H1 (cell line): ENCODE measurements around the gene ERC1.

ENCODE experiments used
- CHD2 ChIP-seq: IDR thresholded peaks from 2 replicates; pipeline ENCODE4 v1.6.1; 2012; ENCODE audit warnings: low read length, improper control_type of control experiment
- EZH2 ChIP-seq: fragments of 200-600 bp; sonication (generic); IDR thresholded peaks from 2 replicates; pipeline ENCODE4 v1.7.1; 2012; ENCODE audit warnings: low read depth, mild to moderate bottlenecking, moderate library complexity, low read length, inconsistent platforms; ENCODE audit not compliant: severe bottlenecking
- MAFK ChIP-seq: IDR thresholded peaks from 2 replicates; pipeline ENCODE4 v1.6.1; 2012; ENCODE audit warnings: low read depth, mild to moderate bottlenecking, improper control_type of control experiment, low read length
- TF ChIP-seq, protein P1 (sequence below), 3 experiments: IDR thresholded peaks; 1 replicate in 2 of 3; 2 replicates in 1 of 3; pipeline versions ENCODE4 v1.5.1 to v1.6.1; 2011; ENCODE audit warnings: low read length in 3 of 3, mild to moderate bottlenecking in 3 of 3, inconsistent platforms in 2 of 3, low read depth in 1 of 3, moderate library complexity in 1 of 3; ENCODE audit not compliant: insufficient read depth in 1 of 3; ENCODE audit errors: control extremely low read depth in 1 of 3
- TF ChIP-seq, protein P2 (sequence below): IDR thresholded peaks from 2 replicates; pipeline ENCODE4 v1.6.1; 2011; ENCODE audit warnings: low read length, improper control_type of control experiment

DNA sequence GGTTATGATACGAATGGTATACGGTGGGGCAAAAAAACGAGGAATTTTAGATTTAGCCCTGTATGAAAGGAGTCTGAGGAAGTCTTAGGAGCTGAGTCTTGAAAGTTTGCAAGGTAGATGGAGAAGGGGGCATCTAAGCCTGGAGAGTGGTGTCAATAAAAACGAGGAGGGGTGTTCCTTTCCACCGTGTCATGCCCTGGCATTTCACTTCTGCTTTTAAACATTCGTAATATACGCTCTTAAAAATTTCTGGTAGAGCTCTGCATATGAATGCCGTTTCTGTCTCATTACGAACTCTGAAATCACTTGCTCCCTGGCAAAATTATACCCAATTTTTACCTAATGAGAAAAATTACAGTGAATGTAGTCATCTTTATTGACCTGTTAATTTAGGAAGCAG lies 170.2 kb downstream of the ERC1 start:
- TF ChIP-seq, protein P1, sequence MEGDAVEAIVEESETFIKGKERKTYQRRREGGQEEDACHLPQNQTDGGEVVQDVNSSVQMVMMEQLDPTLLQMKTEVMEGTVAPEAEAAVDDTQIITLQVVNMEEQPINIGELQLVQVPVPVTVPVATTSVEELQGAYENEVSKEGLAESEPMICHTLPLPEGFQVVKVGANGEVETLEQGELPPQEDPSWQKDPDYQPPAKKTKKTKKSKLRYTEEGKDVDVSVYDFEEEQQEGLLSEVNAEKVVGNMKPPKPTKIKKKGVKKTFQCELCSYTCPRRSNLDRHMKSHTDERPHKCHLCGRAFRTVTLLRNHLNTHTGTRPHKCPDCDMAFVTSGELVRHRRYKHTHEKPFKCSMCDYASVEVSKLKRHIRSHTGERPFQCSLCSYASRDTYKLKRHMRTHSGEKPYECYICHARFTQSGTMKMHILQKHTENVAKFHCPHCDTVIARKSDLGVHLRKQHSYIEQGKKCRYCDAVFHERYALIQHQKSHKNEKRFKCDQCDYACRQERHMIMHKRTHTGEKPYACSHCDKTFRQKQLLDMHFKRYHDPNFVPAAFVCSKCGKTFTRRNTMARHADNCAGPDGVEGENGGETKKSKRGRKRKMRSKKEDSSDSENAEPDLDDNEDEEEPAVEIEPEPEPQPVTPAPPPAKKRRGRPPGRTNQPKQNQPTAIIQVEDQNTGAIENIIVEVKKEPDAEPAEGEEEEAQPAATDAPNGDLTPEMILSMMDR (IDR thresholded peaks at IDR 0.05; ENCODE audit: control extremely low read depth in 1 of 3, insufficient read depth in 1 of 3, low read depth in 1 of 3, low read length in 3 of 3): no peak
- TF ChIP-seq, protein P2, sequence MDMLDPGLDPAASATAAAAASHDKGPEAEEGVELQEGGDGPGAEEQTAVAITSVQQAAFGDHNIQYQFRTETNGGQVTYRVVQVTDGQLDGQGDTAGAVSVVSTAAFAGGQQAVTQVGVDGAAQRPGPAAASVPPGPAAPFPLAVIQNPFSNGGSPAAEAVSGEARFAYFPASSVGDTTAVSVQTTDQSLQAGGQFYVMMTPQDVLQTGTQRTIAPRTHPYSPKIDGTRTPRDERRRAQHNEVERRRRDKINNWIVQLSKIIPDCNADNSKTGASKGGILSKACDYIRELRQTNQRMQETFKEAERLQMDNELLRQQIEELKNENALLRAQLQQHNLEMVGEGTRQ: no peak
- TF ChIP-seq MAFK (no peak), EZH2 (no peak), CHD2 (no peak)
